Adrenal gland (tissue), 5 donors: ENCODE results near the gene NAT8.

Experiments
- CTCF ChIP-seq, 6 experiments: fragments of 450-650 bp in 4 of 6; fragments of 200-600 bp in 2 of 6; sonication (generic) in 1 of 6; IDR thresholded peaks; 1 replicate in 5 of 6; 2 replicates in 1 of 6; pipeline versions ENCODE4 v1.5.1 to v1.8.0; 2016 to 2021; ENCODE audit warnings: antibody characterized with exemption in 6 of 6, mild to moderate bottlenecking in 2 of 6, moderate library complexity in 1 of 6
- POLR2A ChIP-seq, 2 donors: fragments of 450-650 bp; IDR thresholded peaks; one replicate each; pipeline ENCODE4 v1.6.1; 2017; ENCODE audit warnings: antibody characterized with exemption in 2 of 2, mild to moderate bottlenecking in 2 of 2, moderate library complexity in 1 of 2
- donor health status: DM: no; HTN: no; CAD: no.

- TF ChIP-seq CTCF (IDR thresholded peaks at IDR 0.05) (no peak), POLR2A (IDR thresholded peaks at IDR 0.05) (no peak)
These were observed 48.5 kb downstream of the NAT8 start for GRCh38 chr2:73593680-73594079.
